SK-N-SH treated with all-trans-retinoic acid at 6 μM for 48 hours (cell line): ENCODE results near the gene COL6A3.

Experiments
- CSDC2 ChIP-seq: fragments of 250-450 bp; sonication (Bioruptor Pico); IDR thresholded peaks from 2 replicates; pipeline ENCODE4 v1.5.0; 2020; ENCODE audit warnings: mild to moderate bottlenecking, moderate library complexity
- ESRRG ChIP-seq: fragments of 250-450 bp; sonication (Bioruptor Pico); IDR thresholded peaks from 2 replicates; pipeline ENCODE4 v1.6.1; 2021; ENCODE audit warnings: mild to moderate bottlenecking
- OSR1 ChIP-seq: fragments of 250-450 bp; sonication (Bioruptor Pico); IDR thresholded peaks from 2 replicates; pipeline ENCODE4 v1.8.0; 2022; ENCODE audit warnings: moderate library complexity, mild to moderate bottlenecking, inconsistent platforms
- PPARA ChIP-seq: fragments of 250-450 bp; sonication (Bioruptor Pico); IDR thresholded peaks from 2 replicates; pipeline ENCODE4 v1.5.0; 2020; ENCODE audit warnings: mild to moderate bottlenecking, borderline replicate concordance
- RARB ChIP-seq: fragments of 250-450 bp; sonication (Bioruptor Pico); IDR thresholded peaks from 2 replicates; pipeline ENCODE4 v1.8.0; 2021; ENCODE audit warnings: mild to moderate bottlenecking, moderate library complexity
- SNAI2 ChIP-seq: fragments of 250-450 bp; sonication (Bioruptor Pico); IDR thresholded peaks from 2 replicates; pipeline ENCODE4 v1.5.0; 2020; ENCODE audit warnings: mild to moderate bottlenecking, moderate library complexity
- TCF4 ChIP-seq: fragments of 250-450 bp; sonication (Bioruptor Pico); IDR thresholded peaks from 2 replicates; pipeline ENCODE4 v1.8.0; 2021; ENCODE audit warnings: mild to moderate bottlenecking, moderate library complexity, borderline replicate concordance
- ZC3H10 ChIP-seq: fragments of 250-450 bp; sonication (Bioruptor Pico); IDR thresholded peaks from 2 replicates; pipeline ENCODE4 v1.5.1; 2021; ENCODE audit warnings: mild to moderate bottlenecking, moderate library complexity
- ZFP3 ChIP-seq: fragments of 250-450 bp; sonication (Bioruptor Pico); IDR thresholded peaks from 2 replicates; pipeline ENCODE4 v1.5.0; 2020; ENCODE audit warnings: mild to moderate bottlenecking, moderate library complexity
- ZFP30 ChIP-seq: fragments of 450-650 bp; formaldehyde crosslinking; IDR thresholded peaks from 2 replicates; pipeline ENCODE4 v1.5.0; 2022; ENCODE audit warnings: mild to moderate bottlenecking, moderate library complexity
- ZNF565 ChIP-seq: fragments of 450-650 bp; formaldehyde crosslinking; conservative IDR thresholded peaks from 2 replicates; pipeline ENCODE4 v1.5.0; 2020; ENCODE audit warnings: low read depth, mild to moderate bottlenecking, moderate library complexity
- TF ChIP-seq, protein P1 (sequence below): fragments of 250-450 bp; sonication (Bioruptor Pico); IDR thresholded peaks from 2 replicates; pipeline ENCODE4 v1.5.1; 2020; ENCODE audit warnings: low read depth, mild to moderate bottlenecking, moderate library complexity
- TF ChIP-seq, protein P2 (sequence below): fragments of 250-450 bp; sonication (Bioruptor Pico); IDR thresholded peaks from 2 replicates; pipeline ENCODE4 v1.5.0; 2020; ENCODE audit warnings: mild to moderate bottlenecking, moderate library complexity
- TF ChIP-seq, protein P3 (sequence below): fragments of 250-450 bp; sonication (Bioruptor Pico); IDR thresholded peaks from 2 replicates; pipeline ENCODE4 v1.8.0; 2020; ENCODE audit warnings: mild to moderate bottlenecking, moderate library complexity, borderline replicate concordance

DNA sequence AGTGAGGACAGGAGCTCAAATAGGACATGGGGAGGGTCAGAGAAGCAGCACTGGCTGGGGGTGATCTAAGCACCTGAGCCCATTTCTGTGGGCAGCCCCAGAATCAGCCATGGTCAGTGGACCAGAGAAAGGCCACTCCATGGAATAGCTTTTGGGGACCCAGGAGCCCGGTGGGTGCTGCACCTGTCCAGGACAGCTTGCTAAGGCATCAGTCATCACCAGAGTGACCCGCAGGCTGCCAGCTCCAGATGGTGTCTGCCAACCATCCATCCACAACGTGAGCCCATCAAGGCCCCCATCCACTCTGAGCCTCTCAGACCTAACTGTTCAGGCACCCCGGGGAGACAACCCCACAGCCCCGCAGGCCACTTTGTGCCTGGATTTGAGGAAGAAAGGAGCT, 23.6 kb upstream of the COL6A3 start:
- TF ChIP-seq, protein P1, sequence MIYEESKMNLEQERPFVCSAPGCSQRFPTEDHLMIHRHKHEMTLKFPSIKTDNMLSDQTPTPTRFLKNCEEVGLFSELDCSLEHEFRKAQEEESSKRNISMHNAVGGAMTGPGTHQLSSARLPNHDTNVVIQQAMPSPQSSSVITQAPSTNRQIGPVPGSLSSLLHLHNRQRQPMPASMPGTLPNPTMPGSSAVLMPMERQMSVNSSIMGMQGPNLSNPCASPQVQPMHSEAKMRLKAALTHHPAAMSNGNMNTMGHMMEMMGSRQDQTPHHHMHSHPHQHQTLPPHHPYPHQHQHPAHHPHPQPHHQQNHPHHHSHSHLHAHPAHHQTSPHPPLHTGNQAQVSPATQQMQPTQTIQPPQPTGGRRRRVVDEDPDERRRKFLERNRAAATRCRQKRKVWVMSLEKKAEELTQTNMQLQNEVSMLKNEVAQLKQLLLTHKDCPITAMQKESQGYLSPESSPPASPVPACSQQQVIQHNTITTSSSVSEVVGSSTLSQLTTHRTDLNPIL (CRISPR knock-in tag), result no peak
- TF ChIP-seq ZFP30 (CRISPR knock-in tag) (no peak), RARB (CRISPR knock-in tag) (no peak), PPARA (CRISPR knock-in tag) (no peak), ZC3H10 (no peak), ZNF565 (CRISPR knock-in tag) (no peak), OSR1 (no peak), TCF4 (no peak), ZFP3 (CRISPR knock-in tag) (no peak), SNAI2 (CRISPR knock-in tag) (no peak), CSDC2 (CRISPR knock-in tag) (no peak), ESRRG (no peak)
- TF ChIP-seq, protein P2, sequence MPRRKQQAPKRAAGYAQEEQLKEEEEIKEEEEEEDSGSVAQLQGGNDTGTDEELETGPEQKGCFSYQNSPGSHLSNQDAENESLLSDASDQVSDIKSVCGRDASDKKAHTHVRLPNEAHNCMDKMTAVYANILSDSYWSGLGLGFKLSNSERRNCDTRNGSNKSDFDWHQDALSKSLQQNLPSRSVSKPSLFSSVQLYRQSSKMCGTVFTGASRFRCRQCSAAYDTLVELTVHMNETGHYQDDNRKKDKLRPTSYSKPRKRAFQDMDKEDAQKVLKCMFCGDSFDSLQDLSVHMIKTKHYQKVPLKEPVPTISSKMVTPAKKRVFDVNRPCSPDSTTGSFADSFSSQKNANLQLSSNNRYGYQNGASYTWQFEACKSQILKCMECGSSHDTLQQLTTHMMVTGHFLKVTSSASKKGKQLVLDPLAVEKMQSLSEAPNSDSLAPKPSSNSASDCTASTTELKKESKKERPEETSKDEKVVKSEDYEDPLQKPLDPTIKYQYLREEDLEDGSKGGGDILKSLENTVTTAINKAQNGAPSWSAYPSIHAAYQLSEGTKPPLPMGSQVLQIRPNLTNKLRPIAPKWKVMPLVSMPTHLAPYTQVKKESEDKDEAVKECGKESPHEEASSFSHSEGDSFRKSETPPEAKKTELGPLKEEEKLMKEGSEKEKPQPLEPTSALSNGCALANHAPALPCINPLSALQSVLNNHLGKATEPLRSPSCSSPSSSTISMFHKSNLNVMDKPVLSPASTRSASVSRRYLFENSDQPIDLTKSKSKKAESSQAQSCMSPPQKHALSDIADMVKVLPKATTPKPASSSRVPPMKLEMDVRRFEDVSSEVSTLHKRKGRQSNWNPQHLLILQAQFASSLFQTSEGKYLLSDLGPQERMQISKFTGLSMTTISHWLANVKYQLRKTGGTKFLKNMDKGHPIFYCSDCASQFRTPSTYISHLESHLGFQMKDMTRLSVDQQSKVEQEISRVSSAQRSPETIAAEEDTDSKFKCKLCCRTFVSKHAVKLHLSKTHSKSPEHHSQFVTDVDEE (CRISPR knock-in tag), result no peak
- TF ChIP-seq, protein P3, sequence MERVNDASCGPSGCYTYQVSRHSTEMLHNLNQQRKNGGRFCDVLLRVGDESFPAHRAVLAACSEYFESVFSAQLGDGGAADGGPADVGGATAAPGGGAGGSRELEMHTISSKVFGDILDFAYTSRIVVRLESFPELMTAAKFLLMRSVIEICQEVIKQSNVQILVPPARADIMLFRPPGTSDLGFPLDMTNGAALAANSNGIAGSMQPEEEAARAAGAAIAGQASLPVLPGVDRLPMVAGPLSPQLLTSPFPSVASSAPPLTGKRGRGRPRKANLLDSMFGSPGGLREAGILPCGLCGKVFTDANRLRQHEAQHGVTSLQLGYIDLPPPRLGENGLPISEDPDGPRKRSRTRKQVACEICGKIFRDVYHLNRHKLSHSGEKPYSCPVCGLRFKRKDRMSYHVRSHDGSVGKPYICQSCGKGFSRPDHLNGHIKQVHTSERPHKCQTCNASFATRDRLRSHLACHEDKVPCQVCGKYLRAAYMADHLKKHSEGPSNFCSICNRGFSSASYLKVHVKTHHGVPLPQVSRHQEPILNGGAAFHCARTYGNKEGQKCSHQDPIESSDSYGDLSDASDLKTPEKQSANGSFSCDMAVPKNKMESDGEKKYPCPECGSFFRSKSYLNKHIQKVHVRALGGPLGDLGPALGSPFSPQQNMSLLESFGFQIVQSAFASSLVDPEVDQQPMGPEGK, result no peak
